ENCODE data around the gene S100A7A.

S100A7A gene

DNA sequence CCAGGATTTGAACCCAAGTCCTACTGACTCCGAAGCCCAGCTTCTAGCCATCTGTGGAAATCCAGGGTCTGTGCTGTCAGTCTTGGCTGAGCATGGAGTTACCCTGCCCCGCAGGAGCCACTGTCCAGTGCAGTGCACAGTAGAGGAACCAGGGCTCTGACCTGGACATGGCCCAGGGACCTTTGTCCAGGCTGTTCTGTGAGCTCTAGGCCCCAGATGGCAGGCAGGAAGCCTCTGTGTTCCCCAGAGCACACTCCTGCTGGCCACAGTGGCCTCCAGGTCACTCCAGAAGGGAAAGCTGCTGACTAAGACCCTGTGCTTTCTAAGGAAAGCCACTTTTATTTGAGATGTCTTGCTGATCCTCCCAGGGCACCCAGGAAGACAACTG, 13.8 kb downstream of the S100A7A start:
- H3K4me3 ChIP-seq (ENCODE audit: control insufficient read depth, low read depth, low read length) = no peak overlapping the region
- DNase-seq (ENCODE audit: low read depth) = no peak
- TF ChIP-seq, protein P1, sequence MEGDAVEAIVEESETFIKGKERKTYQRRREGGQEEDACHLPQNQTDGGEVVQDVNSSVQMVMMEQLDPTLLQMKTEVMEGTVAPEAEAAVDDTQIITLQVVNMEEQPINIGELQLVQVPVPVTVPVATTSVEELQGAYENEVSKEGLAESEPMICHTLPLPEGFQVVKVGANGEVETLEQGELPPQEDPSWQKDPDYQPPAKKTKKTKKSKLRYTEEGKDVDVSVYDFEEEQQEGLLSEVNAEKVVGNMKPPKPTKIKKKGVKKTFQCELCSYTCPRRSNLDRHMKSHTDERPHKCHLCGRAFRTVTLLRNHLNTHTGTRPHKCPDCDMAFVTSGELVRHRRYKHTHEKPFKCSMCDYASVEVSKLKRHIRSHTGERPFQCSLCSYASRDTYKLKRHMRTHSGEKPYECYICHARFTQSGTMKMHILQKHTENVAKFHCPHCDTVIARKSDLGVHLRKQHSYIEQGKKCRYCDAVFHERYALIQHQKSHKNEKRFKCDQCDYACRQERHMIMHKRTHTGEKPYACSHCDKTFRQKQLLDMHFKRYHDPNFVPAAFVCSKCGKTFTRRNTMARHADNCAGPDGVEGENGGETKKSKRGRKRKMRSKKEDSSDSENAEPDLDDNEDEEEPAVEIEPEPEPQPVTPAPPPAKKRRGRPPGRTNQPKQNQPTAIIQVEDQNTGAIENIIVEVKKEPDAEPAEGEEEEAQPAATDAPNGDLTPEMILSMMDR (IDR thresholded peaks at IDR 0.05; ENCODE audit: control insufficient read depth, insufficient read depth, low read depth, low read length, missing control alignments) = no peak

DNA sequence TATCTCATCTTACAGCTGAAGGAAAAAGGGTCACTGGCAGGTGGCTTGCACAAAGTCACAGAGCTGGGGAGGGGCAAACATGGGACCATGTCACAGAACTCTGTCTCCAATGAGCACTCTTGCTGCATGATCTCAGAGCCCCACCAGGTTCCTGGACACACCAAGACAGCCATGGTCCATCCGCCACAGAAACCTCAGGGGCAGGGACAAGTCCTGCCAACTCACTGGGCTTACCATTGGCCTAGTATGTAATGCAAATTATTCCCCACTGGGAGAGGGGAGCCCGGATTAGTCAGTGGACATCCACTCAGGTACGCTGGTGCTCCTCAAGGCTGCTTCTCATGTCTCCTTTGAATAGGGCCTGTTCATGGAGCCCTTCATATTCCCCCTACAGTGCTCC, 14.2 kb downstream of the S100A7A start:
- DNase-seq (ENCODE audit: low read depth) = no peak
- TF ChIP-seq, protein P1 (IDR thresholded peaks at IDR 0.05; ENCODE audit: control insufficient read depth, insufficient read depth, low read depth, low read length, missing control alignments) = no peak

DNA sequence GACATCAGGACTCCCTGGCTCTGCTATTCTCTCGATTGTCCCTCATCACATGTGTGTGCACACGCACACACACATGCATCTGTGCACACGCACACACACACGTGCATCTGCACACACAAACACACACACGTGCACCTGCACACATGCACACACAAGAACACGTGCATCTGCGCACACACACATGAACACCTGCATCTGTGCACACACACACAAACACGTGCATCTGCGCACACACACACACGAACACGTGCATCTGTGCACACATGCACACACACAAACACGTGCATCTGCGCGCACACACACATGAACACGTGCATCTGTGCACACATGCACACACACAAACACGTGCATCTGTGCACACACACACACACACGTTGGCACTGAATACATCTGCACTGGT, 14.7 kb downstream of the S100A7A start:
- no peak for DNase-seq (ENCODE audit: low read depth)
- TF ChIP-seq, protein P1 (IDR thresholded peaks at IDR 0.05; ENCODE audit: control insufficient read depth, insufficient read depth, low read depth, low read length, missing control alignments) = no peak
- no peak overlapping the region for H3K4me3 ChIP-seq (ENCODE audit: control insufficient read depth, low read depth, low read length)

More for the DNA sequence above, 14.2 kb downstream of the S100A7A start:
- H3K4me3 ChIP-seq (ENCODE audit: control insufficient read depth, low read depth, low read length) = no peak overlapping the region

DNA sequence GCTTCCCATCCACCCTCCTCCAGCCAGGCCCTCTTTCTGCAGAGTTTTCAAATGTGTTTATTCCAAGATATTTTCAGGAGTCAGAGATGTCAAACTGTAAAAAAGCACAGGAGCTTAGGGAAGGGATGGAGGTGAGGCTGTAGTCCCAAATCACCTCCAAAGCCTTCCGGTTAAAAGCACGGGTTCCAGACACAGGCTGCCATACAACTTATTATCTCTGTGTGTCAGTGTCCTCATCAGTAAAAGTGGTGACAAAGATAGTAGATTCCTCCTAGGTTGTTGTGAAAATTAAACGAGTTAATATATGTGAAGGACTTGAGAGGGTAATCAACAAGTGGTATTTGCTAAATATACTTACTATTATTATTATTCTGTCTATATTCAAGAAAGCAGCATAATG, 15.1 kb downstream of the S100A7A start:
- no peak for DNase-seq (ENCODE audit: low read depth)
- TF ChIP-seq, protein P1 (IDR thresholded peaks at IDR 0.05; ENCODE audit: control insufficient read depth, insufficient read depth, low read depth, low read length, missing control alignments) = no peak

DNA sequence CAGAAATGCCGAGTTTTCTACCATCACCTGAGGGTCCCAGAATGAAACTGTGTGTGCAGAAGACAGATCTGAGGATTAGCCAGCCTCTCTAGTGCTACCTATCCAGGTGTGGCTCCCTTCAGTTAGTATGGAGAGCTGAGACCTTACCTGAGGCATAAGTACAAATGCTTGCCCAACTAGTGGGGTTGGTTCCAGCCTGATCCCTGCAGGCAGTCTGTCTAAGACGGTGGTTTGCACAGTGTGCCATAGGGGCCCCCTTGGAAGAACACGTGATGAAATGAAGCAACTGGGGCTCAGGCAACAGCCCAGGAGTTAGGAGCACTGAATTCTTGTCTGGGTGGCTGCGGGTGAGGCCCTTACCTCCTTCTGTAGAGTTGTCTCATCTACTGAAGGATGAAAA, 15.6 kb downstream of the S100A7A start:
- no peak overlapping the region for H3K4me3 ChIP-seq (ENCODE audit: control insufficient read depth, low read depth, low read length)
- DNase-seq (ENCODE audit: low read depth) = no peak

More for the DNA sequence above, 15.1 kb downstream of the S100A7A start:
- H3K4me3 ChIP-seq (ENCODE audit: control insufficient read depth, low read depth, low read length) = no peak overlapping the region

DNA sequence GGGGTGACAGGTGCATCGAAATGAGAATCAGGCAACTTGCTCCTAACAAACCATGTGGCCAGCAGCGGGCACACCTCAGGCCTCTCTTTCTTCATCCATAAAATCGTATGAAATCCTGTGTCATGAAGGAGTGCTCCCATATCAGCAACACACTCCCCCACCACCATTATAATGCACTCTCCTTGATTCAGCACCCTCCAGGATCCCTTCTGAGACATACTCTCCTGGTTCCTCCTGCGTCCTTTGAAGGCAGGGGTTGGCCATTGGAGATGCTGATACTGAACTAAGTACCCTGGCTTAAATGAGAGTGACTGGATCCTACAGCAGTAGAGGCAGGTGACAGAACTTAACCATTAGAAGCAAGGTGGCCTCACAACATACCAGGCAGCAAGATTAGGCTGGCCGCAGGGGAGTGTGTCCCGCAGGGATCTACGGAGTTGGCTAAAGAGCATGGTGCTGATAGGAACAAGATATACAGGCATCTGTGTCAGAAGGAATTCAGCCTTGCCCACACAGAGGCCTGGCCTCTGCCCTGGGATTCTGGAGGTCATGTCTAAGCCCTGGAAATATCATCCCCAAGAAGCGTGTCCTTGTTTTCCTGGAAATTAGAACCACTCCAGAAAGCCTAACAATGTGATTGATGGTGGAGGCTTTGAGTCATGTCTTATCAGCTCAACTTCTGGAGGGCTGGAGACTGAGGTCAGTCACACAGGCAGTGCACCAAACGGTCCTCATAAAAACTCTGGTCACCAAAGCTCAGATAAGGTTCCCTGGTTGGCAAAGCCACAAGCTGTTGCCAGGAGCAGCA, 16.8 kb downstream of the S100A7A start:
- DNase-seq (ENCODE audit: low read depth) = no peak
- H3K4me3 ChIP-seq (ENCODE audit: control insufficient read depth, low read depth, low read length) = no peak overlapping the region
- TF ChIP-seq, protein P1 (IDR thresholded peaks at IDR 0.05; ENCODE audit: control insufficient read depth, insufficient read depth, low read depth, low read length, missing control alignments) = no peak

More for the DNA sequence above, 15.6 kb downstream of the S100A7A start:
- TF ChIP-seq, protein P1 (IDR thresholded peaks at IDR 0.05; ENCODE audit: control insufficient read depth, insufficient read depth, low read depth, low read length, missing control alignments) = no peak
